ENCODE results near the gene SPG21.

- TF ChIP-seq JUN (IDR thresholded peaks at IDR 0.05; ENCODE audit: low read depth, low read length) (no peak), FOSL1 (IDR thresholded peaks at IDR 0.05; ENCODE audit: insufficient read depth, low read depth, low read length) (no peak), MAFK (IDR thresholded peaks at IDR 0.05; ENCODE audit: low read depth, low read length) (no peak), KDM4A (IDR thresholded peaks at IDR 0.05; ENCODE audit: low read depth, low read length, severe bottlenecking) (no peak), RBBP5 (IDR thresholded peaks at IDR 0.05; ENCODE audit: borderline replicate concordance, low read depth, low read length) (no peak), CEBPB (IDR thresholded peaks at IDR 0.05; ENCODE audit: low read depth, low read length) (no peak), YY1 (IDR thresholded peaks at IDR 0.05; ENCODE audit: low read depth, low read length) (no peak), EZH2 (IDR thresholded peaks at IDR 0.05; ENCODE audit: low read depth, low read length, severe bottlenecking) (no peak), TAF1 (IDR thresholded peaks at IDR 0.05; ENCODE audit: low read depth, low read length) (no peak), RXRA (IDR thresholded peaks at IDR 0.05; ENCODE audit: insufficient read depth, low read depth, low read length) (no peak)
- TF ChIP-seq, protein P1, sequence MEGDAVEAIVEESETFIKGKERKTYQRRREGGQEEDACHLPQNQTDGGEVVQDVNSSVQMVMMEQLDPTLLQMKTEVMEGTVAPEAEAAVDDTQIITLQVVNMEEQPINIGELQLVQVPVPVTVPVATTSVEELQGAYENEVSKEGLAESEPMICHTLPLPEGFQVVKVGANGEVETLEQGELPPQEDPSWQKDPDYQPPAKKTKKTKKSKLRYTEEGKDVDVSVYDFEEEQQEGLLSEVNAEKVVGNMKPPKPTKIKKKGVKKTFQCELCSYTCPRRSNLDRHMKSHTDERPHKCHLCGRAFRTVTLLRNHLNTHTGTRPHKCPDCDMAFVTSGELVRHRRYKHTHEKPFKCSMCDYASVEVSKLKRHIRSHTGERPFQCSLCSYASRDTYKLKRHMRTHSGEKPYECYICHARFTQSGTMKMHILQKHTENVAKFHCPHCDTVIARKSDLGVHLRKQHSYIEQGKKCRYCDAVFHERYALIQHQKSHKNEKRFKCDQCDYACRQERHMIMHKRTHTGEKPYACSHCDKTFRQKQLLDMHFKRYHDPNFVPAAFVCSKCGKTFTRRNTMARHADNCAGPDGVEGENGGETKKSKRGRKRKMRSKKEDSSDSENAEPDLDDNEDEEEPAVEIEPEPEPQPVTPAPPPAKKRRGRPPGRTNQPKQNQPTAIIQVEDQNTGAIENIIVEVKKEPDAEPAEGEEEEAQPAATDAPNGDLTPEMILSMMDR (IDR thresholded peaks at IDR 0.05; ENCODE audit: control extremely low read depth in 1 of 3, insufficient read depth in 1 of 3, low read depth in 1 of 3, low read length in 3 of 3) = no peak
Observed at GRCh38 chr15:64944961-64945360, 44.8 kb downstream of the SPG21 start.

Measured in H1 (cell line).